PC-9 (cell line): Measurements from ENCODE around the gene TUBGCP6.

Experiments
- EZH2 ChIP-seq: fragments of 200-600 bp; sonication (generic); IDR thresholded peaks from 2 replicates; pipeline ENCODE4 v1.8.0; 2017; ENCODE audit warnings: antibody characterized with exemption, low read depth
- TF ChIP-seq, protein P1 (sequence below): fragments of 200-600 bp; sonication (generic); conservative IDR thresholded peaks from 2 replicates; pipeline ENCODE4 v1.6.1; 2017; ENCODE audit warnings: mixed run types, antibody characterized with exemption, mild to moderate bottlenecking, moderate library complexity

GRCh38 chr22:50264946-50265669 is 20.3 kb upstream of the TUBGCP6 start:
- TF ChIP-seq, protein P1, sequence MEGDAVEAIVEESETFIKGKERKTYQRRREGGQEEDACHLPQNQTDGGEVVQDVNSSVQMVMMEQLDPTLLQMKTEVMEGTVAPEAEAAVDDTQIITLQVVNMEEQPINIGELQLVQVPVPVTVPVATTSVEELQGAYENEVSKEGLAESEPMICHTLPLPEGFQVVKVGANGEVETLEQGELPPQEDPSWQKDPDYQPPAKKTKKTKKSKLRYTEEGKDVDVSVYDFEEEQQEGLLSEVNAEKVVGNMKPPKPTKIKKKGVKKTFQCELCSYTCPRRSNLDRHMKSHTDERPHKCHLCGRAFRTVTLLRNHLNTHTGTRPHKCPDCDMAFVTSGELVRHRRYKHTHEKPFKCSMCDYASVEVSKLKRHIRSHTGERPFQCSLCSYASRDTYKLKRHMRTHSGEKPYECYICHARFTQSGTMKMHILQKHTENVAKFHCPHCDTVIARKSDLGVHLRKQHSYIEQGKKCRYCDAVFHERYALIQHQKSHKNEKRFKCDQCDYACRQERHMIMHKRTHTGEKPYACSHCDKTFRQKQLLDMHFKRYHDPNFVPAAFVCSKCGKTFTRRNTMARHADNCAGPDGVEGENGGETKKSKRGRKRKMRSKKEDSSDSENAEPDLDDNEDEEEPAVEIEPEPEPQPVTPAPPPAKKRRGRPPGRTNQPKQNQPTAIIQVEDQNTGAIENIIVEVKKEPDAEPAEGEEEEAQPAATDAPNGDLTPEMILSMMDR, result no peak
- TF ChIP-seq EZH2, result no peak
